KMS-11 (cell line): ENCODE data around the gene PSMD4.

Experiments used
- H2AFZ ChIP-seq: fragments of 200-600 bp; sonication (generic); 2 replicates; pipeline ENCODE4 v1.6.1; 2016; ENCODE audit warnings: antibody characterized with exemption, mixed run types, low read depth
- H3K27ac ChIP-seq: fragments of 200-600 bp; sonication (generic); 2 replicates; pipeline ENCODE4 v1.6.1; 2016; ENCODE audit warnings: mild to moderate bottlenecking, mixed run types
- H3K27me3 ChIP-seq: fragments of 200-600 bp; sonication (generic); 2 replicates; pipeline ENCODE4 v1.6.1; 2017; ENCODE audit warnings: mild to moderate bottlenecking, low read depth, mixed run types, moderate library complexity; ENCODE audit not compliant: insufficient read depth
- H3K36me3 ChIP-seq: fragments of 200-600 bp; sonication (generic); 2 replicates; pipeline ENCODE4 v1.6.1; 2017; ENCODE audit warnings: mild to moderate bottlenecking, mixed run types; ENCODE audit not compliant: insufficient read depth
- H3K4me1 ChIP-seq: fragments of 200-600 bp; sonication (generic); 2 replicates; pipeline ENCODE4 v1.6.1; 2016; ENCODE audit warnings: mild to moderate bottlenecking, low read depth, mixed run types; ENCODE audit not compliant: poor library complexity, severe bottlenecking
- H3K4me2 ChIP-seq: fragments of 200-600 bp; sonication (generic); 2 replicates; pipeline ENCODE4 v1.7.0; 2016; ENCODE audit warnings: mild to moderate bottlenecking, mixed run types
- H3K4me3 ChIP-seq: fragments of 200-600 bp; sonication (generic); IDR thresholded peaks from 2 replicates; pipeline ENCODE4 v1.6.1; 2017; ENCODE audit warnings: low read depth, low read length, mixed read lengths; ENCODE audit not compliant: insufficient read depth
- H3K79me2 ChIP-seq: fragments of 200-600 bp; sonication (generic); 2 replicates; pipeline ENCODE4 v1.6.1; 2016; ENCODE audit warnings: low read depth, mixed run types; ENCODE audit not compliant: insufficient read depth
- H3K9ac ChIP-seq: fragments of 200-600 bp; sonication (generic); 2 replicates; pipeline ENCODE4 v1.6.1; 2016; ENCODE audit warnings: mild to moderate bottlenecking, mixed run types
- H4K20me1 ChIP-seq: fragments of 200-600 bp; sonication (generic); 2 replicates; pipeline ENCODE4 v1.6.1; 2016; ENCODE audit warnings: mild to moderate bottlenecking, mixed run types; ENCODE audit not compliant: insufficient read depth
- TF ChIP-seq, protein P1 (sequence below): fragments of 200-600 bp; sonication (generic); conservative IDR thresholded peaks from 2 replicates; pipeline ENCODE4 v1.6.1; 2017; ENCODE audit warnings: low read depth, mild to moderate bottlenecking, antibody characterized with exemption, low read length, moderate library complexity, mixed read lengths

Gene PSMD4

DNA sequence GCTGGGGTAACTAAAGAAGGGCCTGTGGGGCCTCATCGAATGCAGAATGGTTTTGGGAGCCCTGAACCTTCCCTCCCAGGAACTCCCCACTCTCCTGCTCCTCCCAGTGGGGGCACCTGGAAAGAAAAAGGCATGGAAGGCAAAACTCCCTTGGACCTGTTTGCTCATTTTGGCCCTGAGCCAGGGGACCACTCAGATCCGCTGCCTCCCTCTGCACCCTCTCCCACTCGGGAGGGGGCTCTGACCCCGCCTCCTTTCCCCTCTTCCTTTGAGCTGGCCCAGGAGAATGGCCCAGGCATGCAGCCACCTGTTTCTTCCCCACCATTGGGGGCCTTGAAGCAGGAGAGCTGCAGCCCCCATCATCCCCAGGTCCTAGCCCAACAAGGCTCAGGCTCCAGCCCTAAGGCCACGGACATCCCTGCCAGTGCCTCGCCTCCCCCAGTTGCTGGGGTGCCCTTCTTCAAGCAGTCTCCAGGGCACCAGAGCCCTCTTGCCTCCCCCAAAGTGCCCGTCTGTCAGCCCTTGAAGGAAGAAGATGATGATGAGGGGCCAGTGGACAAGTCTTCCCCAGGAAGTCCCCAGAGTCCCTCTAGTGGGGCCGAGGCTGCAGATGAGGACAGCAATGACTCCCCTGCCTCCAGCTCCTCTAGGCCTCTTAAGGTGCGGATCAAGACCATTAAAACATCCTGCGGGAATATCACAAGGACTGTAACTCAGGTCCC, 32.2 kb downstream of the PSMD4 start:
- Histone ChIP-seq H3K27me3 (no peaks in the 10 kb centered on the region), H4K20me1 (no peaks in the 10 kb centered on the region), H3K4me3 (no peak overlapping the region), H3K4me2 (no peak overlapping the region), H3K79me2 (peaks cover 23% of the 10 kb centered on the region), H3K36me3 (no peaks in the 10 kb centered on the region; the same call in 1 of the 2 replicates), H3K27ac (no peak overlapping the region), H3K9ac (no peak overlapping the region), H2AFZ (no peak overlapping the region), H3K4me1 (peaks cover 14% of the 10 kb centered on the region)
- TF ChIP-seq, protein P1, sequence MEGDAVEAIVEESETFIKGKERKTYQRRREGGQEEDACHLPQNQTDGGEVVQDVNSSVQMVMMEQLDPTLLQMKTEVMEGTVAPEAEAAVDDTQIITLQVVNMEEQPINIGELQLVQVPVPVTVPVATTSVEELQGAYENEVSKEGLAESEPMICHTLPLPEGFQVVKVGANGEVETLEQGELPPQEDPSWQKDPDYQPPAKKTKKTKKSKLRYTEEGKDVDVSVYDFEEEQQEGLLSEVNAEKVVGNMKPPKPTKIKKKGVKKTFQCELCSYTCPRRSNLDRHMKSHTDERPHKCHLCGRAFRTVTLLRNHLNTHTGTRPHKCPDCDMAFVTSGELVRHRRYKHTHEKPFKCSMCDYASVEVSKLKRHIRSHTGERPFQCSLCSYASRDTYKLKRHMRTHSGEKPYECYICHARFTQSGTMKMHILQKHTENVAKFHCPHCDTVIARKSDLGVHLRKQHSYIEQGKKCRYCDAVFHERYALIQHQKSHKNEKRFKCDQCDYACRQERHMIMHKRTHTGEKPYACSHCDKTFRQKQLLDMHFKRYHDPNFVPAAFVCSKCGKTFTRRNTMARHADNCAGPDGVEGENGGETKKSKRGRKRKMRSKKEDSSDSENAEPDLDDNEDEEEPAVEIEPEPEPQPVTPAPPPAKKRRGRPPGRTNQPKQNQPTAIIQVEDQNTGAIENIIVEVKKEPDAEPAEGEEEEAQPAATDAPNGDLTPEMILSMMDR = no peak

DNA sequence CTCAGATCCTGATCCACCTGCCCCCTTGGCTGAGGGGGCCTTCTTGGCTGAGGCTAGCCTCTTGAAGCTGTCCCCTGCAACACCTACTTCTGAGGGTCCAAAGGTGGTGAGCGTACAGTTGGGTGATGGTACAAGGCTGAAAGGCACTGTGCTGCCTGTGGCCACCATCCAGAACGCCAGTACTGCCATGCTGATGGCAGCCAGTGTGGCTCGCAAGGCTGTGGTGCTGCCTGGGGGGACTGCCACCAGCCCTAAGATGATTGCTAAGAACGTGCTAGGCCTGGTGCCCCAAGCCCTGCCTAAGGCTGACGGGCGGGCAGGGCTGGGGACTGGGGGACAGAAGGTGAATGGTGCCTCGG, 32.8 kb downstream of the PSMD4 start:
- H3K27ac ChIP-seq = no peak overlapping the region
- H3K4me1 ChIP-seq = peaks cover 14% of the 10 kb centered on the region
- no peak overlapping the region for H3K4me3 ChIP-seq
- no peak overlapping the region for H2AFZ ChIP-seq
- H3K79me2 ChIP-seq = peaks cover 23% of the 10 kb centered on the region
- no peak overlapping the region for H3K9ac ChIP-seq
- no peaks in the 10 kb centered on the region; the same call in 1 of the 2 replicates for H3K36me3 ChIP-seq
- no peaks in the 10 kb centered on the region for H3K27me3 ChIP-seq
- TF ChIP-seq, protein P1 = no peak
- no peak overlapping the region for H3K4me2 ChIP-seq
- H4K20me1 ChIP-seq = no peaks in the 10 kb centered on the region

DNA sequence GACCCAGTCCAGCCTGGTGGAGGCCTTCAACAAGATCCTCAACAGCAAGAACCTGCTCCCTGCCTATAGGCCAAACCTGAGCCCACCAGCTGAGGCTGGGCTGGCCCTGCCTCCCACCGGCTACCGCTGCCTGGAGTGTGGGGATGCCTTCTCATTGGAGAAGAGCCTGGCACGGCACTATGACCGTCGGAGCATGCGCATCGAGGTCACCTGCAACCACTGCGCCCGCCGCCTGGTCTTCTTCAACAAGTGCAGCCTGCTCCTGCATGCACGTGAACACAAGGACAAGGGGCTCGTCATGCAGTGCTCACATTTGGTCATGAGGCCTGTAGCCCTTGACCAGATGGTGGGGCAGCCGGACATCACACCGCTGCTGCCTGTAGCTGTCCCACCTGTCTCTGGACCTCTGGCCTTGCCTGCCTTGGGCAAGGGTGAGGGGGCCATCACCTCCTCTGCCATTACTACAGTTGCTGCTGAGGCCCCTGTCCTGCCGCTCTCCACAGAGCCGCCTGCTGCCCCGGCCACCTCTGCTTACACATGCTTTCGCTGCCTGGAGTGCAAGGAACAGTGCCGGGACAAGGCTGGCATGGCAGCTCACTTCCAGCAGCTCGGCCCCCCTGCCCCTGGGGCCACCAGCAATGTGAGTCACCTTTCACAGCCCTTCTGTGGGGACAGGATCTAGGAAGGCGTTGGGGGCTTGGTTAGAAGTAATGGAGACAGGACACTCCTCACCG, 33.4 kb downstream of the PSMD4 start:
- TF ChIP-seq, protein P1 = no peak
- peaks cover 17% of the 10 kb centered on the region for H3K79me2 ChIP-seq
- H3K9ac ChIP-seq = no peak overlapping the region
- no peak overlapping the region for H3K27ac ChIP-seq
- no peak overlapping the region for H3K4me3 ChIP-seq
- H3K4me2 ChIP-seq = no peak overlapping the region
- no peaks in the 10 kb centered on the region; the same call in 1 of the 2 replicates for H3K36me3 ChIP-seq
- H4K20me1 ChIP-seq = no peaks in the 10 kb centered on the region
- no peaks in the 10 kb centered on the region for H3K27me3 ChIP-seq
- no peak overlapping the region for H2AFZ ChIP-seq
- peaks cover 13% of the 10 kb centered on the region for H3K4me1 ChIP-seq

DNA sequence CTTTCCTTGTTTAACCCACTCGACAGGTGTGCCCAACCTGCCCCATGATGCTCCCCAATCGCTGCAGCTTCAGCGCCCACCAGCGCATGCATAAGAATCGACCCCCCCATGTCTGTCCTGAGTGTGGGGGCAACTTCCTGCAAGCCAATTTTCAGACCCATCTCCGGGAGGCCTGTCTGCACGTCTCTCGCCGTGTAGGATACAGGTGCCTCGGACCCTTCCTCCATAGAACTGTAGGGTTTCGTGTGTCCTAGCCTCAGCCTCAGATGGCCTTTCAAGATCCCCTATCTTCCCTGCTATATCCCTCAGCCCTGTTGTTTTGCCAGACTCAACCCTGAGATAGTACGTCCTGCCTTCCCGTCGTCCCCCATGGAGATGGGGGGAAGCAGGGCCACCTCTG, 34.0 kb downstream of the PSMD4 start:
- no peaks in the 10 kb centered on the region for H4K20me1 ChIP-seq
- no peaks in the 10 kb centered on the region; the same call in 1 of the 2 replicates for H3K36me3 ChIP-seq
- no peak overlapping the region for H3K4me2 ChIP-seq
- no peaks in the 10 kb centered on the region for H3K27me3 ChIP-seq
- no peak overlapping the region for H3K4me3 ChIP-seq
- no peak overlapping the region for H3K27ac ChIP-seq
- H3K9ac ChIP-seq = no peak overlapping the region
- TF ChIP-seq, protein P1 = no peak
- H2AFZ ChIP-seq = no peak overlapping the region
- H3K79me2 ChIP-seq = peaks cover 11% of the 10 kb centered on the region; the same call in 1 of the 2 replicates
- peaks cover 7% of the 10 kb centered on the region for H3K4me1 ChIP-seq
